Measurements from ENCODE around the gene DDX46.
A peak's percentile ranks its signal among the peaks of the same experiment; 100 is the strongest.

DDX46 gene

GRCh38 chr5:134724872-134725271, 33.7 kb upstream of the DDX46 start:
- no peak overlapping the region for H2AFZ ChIP-seq (ENCODE audit: low read depth, low read length)
- no peaks in the 10 kb centered on the region for H3K27me3 ChIP-seq (ENCODE audit: low read depth, low read length)
- no peak overlapping the region for H3K4me3 ChIP-seq (ENCODE audit: low read length)
- H3K9me3 ChIP-seq (ENCODE audit: insufficient read depth, low read length) = no peaks in the 10 kb centered on the region
- H3K27ac ChIP-seq (ENCODE audit: low read length) = no peak overlapping the region
- H3K9ac ChIP-seq (ENCODE audit: low read length) = no peak overlapping the region
- H3K4me1 ChIP-seq (ENCODE audit: low read length) = no peaks in the 10 kb centered on the region
- H4K20me1 ChIP-seq (ENCODE audit: insufficient read depth, low read length) = peaks cover 3% of the 10 kb centered on the region; the same call in 1 of the 2 replicates
- no peak overlapping the region for H3K4me2 ChIP-seq (ENCODE audit: low read length)
- TF ChIP-seq CTCF (IDR thresholded peaks at IDR 0.05; ENCODE audit: low read depth, low read length) = no peak
- TF ChIP-seq EZH2phosphoT487 (IDR thresholded peaks at IDR 0.05; ENCODE audit: low read depth) = no peak
- peaks cover 11% of the 10 kb centered on the region for H3K36me3 ChIP-seq (replicated peaks; ENCODE audit: low read depth, low read length)
- H3K79me2 ChIP-seq (ENCODE audit: low read length) = no peaks in the 10 kb centered on the region

GRCh38 chr5:134732819-134733218, 25.8 kb upstream of the DDX46 start:
- Histone ChIP-seq H4K20me1 (ENCODE audit: insufficient read depth, low read length) (no peaks in the 10 kb centered on the region), H2AFZ (ENCODE audit: low read depth, low read length) (no peak overlapping the region), H3K27ac (ENCODE audit: low read length) (no peak overlapping the region), H3K9me3 (ENCODE audit: insufficient read depth, low read length) (no peaks in the 10 kb centered on the region), H3K9ac (ENCODE audit: low read length) (no peak overlapping the region), H3K4me1 (ENCODE audit: low read length) (peaks cover 15% of the 10 kb centered on the region), H3K4me3 (ENCODE audit: low read length) (no peak overlapping the region), H3K36me3 (replicated peaks; ENCODE audit: low read depth, low read length) (no peaks in the 10 kb centered on the region), H3K27me3 (ENCODE audit: low read depth, low read length) (no peaks in the 10 kb centered on the region), H3K79me2 (ENCODE audit: low read length) (no peaks in the 10 kb centered on the region), H3K4me2 (ENCODE audit: low read length) (no peak overlapping the region)
- TF ChIP-seq CTCF (IDR thresholded peaks at IDR 0.05; ENCODE audit: low read depth, low read length) (no peak), EZH2phosphoT487 (IDR thresholded peaks at IDR 0.05; ENCODE audit: low read depth) (no peak)

- no peaks in the 10 kb centered on the region for H3K27me3 ChIP-seq (ENCODE audit: low read depth, low read length)
- no peaks in the 10 kb centered on the region for H4K20me1 ChIP-seq (ENCODE audit: insufficient read depth, low read length)
- no peak overlapping the region for H2AFZ ChIP-seq (ENCODE audit: low read depth, low read length)
- H3K36me3 ChIP-seq (replicated peaks; ENCODE audit: low read depth, low read length) = no peaks in the 10 kb centered on the region
- H3K9me3 ChIP-seq (ENCODE audit: insufficient read depth, low read length) = no peaks in the 10 kb centered on the region
- no peak overlapping the region for H3K27ac ChIP-seq (ENCODE audit: low read length)
- H3K4me3 ChIP-seq (ENCODE audit: low read length) = no peak overlapping the region
- no peak overlapping the region for H3K9ac ChIP-seq (ENCODE audit: low read length)
- peaks cover 23% of the 10 kb centered on the region for H3K4me1 ChIP-seq (ENCODE audit: low read length)
- TF ChIP-seq CTCF (IDR thresholded peaks at IDR 0.05; ENCODE audit: low read depth, low read length) (no peak), EZH2phosphoT487 (IDR thresholded peaks at IDR 0.05; ENCODE audit: low read depth) (no peak)
- no peak overlapping the region for H3K4me2 ChIP-seq (ENCODE audit: low read length)
- peaks cover 15% of the 10 kb centered on the region for H3K79me2 ChIP-seq (ENCODE audit: low read length)
Observed at GRCh38 chr5:134735243-134735642, 23.3 kb upstream of the DDX46 start.

GRCh38 chr5:134736173-134736812, 22.3 kb upstream of the DDX46 start:
- Histone ChIP-seq H3K27me3 (ENCODE audit: low read depth, low read length) (no peaks in the 10 kb centered on the region), H3K9ac (ENCODE audit: low read length) (no peak overlapping the region), H3K79me2 (ENCODE audit: low read length) (peaks cover 23% of the 10 kb centered on the region), H3K36me3 (replicated peaks; ENCODE audit: low read depth, low read length) (peaks cover 4% of the 10 kb centered on the region), H4K20me1 (ENCODE audit: insufficient read depth, low read length) (no peaks in the 10 kb centered on the region), H3K4me3 (ENCODE audit: low read length) (no peak overlapping the region), H2AFZ (ENCODE audit: low read depth, low read length) (peak overlapping the region; percentile 41; the same call in 1 of the 2 replicates), H3K4me1 (ENCODE audit: low read length) (peaks cover 23% of the 10 kb centered on the region), H3K4me2 (ENCODE audit: low read length) (no peak overlapping the region; the same call in 1 of the 2 replicates), H3K9me3 (ENCODE audit: insufficient read depth, low read length) (no peaks in the 10 kb centered on the region), H3K27ac (ENCODE audit: low read length) (peak overlapping the region; percentile 9; the same call in 1 of the 2 replicates)
- no peak for TF ChIP-seq EZH2phosphoT487 (IDR thresholded peaks at IDR 0.05; ENCODE audit: low read depth)
- no peak for TF ChIP-seq CTCF (IDR thresholded peaks at IDR 0.05; ENCODE audit: low read depth, low read length)
